Omental fat pad (tissue), 4 donors: ENCODE data around the gene TNS1. TPM values are rescaled to one million over a fixed set of nuclear protein-coding genes. Genes with fewer than 3 reads are reported as not detected.

Source experiments
- ATAC-seq: fragments of 150-250 bp; one replicate; pipeline ENCODE4 v1.9.1; 2016; ENCODE audit warnings: mild to moderate bottlenecking, moderate library complexity; ENCODE audit not compliant: low FRiP score
- DNase-seq: peaks from one replicate; pipeline ENCODE4 v3.0.0-alpha.2; 2019; ENCODE audit warnings: low spot score
- total RNA-seq, 4 donors: library from RNA; depleted of rRNA; stranded (reverse); fragments of >200 nt; gene quantifications; one replicate each; pipeline ENCODE4 v1.1.0, GENCODE V29; 2016
- TF ChIP-seq, protein P1 (sequence below), 3 donors: fragments of 450-650 bp; IDR thresholded peaks; one replicate each; pipeline ENCODE4 v1.5.1; 2016 to 2017; ENCODE audit warnings: antibody characterized with exemption in 3 of 3, mild to moderate bottlenecking in 3 of 3, moderate library complexity in 2 of 3

Gene TNS1
- total RNA-seq, 4 donors from 2014 or later = 135 to 453 (median 361) TPM

DNA sequence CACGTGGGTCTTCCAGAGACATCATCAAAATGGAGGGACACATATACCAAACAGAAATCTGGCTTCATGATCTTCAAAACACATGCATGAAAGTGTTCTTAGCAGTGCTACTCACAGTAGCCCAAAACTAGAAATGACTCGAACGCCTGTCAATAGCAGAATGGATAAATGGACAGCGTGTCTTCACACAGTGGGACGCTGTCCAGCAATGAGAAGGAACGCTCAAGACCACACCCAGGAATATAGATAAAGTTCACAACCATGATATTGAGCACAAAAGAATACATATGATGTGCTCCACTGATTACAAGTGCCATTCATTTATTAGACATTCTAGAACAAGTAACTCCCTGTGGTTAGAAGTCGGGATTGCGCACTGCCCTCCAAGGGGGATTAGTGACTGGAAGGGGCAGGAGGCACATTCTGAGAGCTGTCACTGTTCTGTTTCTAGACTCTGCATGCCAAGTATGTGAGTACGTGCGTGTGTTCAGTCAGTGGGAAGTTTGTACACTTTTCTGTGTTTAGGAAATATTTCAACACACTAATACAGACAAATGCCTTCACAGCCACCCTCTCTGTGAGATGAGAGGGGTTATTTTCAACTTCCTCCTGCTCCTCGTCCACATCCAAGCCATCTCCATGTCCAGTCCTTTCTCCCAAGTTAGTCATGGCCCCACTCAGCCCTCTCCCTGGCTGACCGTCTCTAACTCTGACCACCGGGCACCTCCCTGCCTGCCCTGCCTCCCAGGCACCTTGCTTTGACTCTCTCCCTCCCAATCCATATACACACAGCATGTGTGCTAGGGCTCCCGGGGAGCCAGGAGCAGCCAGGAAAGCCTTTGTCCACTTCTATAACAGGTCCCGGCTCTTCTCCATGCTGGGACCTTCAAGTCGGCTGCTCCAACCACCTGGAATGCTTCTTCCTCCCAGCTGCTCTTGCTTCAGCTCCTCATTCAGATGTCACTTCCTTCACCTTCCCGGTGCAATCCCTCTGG lies 26.9 kb upstream of the TNS1 start:
- ATAC-seq (no peak), DNase-seq (no peak)
- TF ChIP-seq, protein P1, sequence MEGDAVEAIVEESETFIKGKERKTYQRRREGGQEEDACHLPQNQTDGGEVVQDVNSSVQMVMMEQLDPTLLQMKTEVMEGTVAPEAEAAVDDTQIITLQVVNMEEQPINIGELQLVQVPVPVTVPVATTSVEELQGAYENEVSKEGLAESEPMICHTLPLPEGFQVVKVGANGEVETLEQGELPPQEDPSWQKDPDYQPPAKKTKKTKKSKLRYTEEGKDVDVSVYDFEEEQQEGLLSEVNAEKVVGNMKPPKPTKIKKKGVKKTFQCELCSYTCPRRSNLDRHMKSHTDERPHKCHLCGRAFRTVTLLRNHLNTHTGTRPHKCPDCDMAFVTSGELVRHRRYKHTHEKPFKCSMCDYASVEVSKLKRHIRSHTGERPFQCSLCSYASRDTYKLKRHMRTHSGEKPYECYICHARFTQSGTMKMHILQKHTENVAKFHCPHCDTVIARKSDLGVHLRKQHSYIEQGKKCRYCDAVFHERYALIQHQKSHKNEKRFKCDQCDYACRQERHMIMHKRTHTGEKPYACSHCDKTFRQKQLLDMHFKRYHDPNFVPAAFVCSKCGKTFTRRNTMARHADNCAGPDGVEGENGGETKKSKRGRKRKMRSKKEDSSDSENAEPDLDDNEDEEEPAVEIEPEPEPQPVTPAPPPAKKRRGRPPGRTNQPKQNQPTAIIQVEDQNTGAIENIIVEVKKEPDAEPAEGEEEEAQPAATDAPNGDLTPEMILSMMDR (IDR thresholded peaks at IDR 0.05) = no peak

DNA sequence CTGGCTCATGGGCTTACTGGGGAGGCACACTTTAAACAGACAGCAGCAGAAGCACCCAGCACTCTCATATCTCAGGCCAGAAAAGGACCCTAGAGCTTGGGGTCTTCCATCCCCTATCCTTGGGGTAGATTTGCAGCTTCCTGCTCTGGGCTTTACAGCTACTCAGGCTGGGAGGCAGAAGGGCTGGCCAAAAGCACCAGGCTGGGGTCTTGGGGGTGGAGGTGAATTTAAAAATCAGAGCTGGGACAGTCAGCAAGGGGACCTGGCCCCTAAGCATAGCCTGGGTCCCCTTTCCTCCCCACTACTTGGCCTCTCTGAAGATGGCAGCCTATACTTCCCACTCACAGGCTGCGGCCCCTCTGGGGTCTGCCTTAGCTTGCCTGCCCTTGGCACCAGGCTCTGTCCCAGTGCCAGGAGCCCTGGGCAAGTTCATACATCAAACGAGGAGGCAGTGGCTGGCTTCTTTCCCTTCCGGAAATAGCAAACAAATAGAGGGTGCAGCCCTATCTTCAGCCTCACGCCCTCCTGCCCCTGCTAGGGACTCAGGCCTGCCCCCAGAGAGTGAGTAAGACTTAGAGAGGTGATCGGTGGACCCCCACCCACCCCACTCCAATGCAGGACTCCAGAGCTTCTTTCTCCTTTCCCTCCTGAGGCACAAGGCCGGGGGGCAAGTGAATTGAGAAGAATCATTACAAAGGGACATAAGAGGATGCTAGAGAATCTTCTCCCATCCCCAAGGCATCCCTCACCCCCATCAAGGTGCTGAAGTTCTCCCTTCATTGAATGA lies 26.0 kb upstream of the TNS1 start:
- ATAC-seq = no peak
- TF ChIP-seq, protein P1 (IDR thresholded peaks at IDR 0.05) = no peak
- DNase-seq = no peak

DNA sequence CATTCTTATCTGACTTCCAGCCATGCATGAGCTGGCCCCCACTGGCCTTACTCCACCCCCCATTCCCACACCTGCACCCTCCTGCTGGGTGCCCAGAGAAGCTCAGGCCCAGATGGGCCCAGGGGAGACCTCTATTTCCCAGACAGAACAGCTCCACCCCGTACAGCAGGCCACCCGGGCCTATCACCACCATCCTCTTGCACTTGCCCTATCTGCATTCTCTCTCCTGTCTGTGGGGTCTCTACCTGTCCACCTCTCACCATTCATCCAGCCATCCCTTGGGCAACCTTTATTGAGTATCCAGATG lies 25.3 kb upstream of the TNS1 start:
- DNase-seq (no peak), ATAC-seq (no peak)
- TF ChIP-seq, protein P1 (IDR thresholded peaks at IDR 0.05) = no peak

DNA sequence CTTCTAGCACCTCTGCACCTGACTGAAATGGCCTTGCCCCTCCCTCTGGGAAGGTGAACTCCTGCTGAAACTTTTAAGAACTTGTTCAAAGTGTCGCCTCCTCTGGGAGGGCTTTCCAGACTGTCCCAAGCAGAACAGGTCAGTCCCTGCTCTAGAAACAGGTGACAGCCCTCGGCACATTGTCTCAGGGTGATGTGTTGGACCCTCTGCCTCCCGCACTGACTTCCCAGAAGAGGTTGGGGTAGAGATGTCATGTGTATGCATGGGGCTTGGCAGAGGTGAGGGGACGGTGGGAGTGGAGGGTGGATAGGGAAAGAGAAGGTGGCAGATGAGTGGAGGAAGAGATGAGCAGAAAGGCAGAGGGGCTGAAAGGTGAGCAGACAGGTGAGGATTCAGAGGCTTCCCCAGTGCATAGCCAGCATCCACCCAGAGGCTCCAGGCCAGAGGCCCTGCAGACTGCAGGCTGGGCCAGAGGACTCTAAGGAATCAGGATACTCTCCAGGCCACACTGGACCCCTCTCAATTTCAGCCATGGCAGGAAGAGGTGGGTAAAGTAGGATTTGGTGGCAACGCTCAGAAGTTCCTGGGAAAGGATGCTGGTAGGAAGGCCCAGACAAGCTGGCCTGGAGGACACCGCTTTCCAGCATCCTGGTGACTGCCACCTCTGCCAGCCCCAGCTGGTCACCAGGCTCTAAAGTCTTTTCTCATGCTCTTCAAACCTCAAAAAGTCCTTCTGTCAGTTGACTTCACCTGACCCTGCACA lies 24.8 kb upstream of the TNS1 start:
- ATAC-seq (no peak), DNase-seq (no peak)
- TF ChIP-seq, protein P1 (IDR thresholded peaks at IDR 0.05) = no peak

DNA sequence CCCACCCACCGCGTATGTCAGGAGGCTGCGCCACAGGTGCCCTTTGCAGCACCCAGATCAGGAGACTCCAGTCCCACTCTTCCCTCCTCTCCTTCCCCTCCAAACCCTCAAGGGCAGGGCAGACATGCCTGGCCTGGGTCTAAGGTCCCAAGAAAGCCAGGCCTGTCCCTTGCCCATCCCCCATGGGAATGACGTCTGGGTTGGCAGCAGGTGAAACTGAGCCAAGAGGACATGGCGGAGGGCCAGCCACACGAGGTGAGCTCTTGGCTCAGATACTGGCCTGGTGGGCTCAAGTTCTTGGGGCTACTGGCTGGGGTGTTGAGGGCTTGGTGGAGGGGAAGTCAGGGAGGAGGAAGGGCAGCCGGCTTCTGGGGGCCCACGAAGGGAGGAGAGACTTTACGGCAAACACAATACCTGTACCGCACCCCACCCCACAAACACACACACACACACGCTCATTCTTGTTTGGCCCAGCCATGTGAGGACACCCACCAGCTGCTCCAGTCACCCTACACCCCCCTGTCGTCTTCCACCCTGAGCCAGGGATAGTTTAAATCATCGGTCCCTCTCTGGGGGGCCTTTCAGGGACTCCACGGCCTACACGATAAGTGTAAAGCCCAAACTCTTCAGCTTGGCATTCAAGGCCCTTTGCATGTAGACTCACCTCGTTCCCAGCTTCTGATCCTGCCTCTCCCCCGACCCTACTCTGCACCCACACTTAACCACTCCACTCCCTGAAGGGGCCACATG lies 24.1 kb upstream of the TNS1 start:
- no peak for DNase-seq
- TF ChIP-seq, protein P1 (IDR thresholded peaks at IDR 0.05) = no peak
- ATAC-seq = no peak

DNA sequence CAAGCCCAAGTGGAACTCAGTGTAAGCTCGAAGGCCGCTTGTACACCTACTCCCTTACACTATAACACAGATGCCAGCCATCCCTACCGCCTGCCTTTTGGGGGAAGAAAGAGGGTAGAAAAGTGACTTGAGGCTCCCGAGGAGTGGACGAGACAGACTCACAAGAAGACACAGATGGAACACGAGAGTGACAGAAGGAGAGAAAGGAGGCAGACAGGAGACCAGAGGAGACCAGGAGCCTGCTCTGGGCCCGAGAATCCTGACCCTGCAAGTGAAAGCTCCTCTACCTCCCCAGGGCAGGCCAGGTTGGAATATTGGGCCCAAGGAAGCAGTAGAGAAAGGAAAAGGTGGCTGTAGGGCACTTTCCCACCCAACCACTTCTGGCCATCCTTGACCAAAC lies 23.4 kb upstream of the TNS1 start:
- DNase-seq (no peak), ATAC-seq (no peak)
- TF ChIP-seq, protein P1 (IDR thresholded peaks at IDR 0.05) = no peak
